Skin of body (tissue), 2 donors: ENCODE results near the gene BICD2. TPM values are rescaled to one million over a fixed set of nuclear protein-coding genes. Genes with fewer than 3 reads are reported as not detected.
"Not testable (repeated sequence)": the region's sequence is repeated elsewhere in the genome, so short reads cannot be mapped to it uniquely, and the experiment has no call there.

Experiments used
- DNase-seq: peaks from one replicate; lab custom pipeline; 2025; lab: John Stamatoyannopoulos, UW
- total RNA-seq: library from RNA; depleted of rRNA; stranded (reverse); fragments of >200 nt; gene quantifications from one replicate; pipeline ENCODE4 v1.2.3, GENCODE V29; 2014

The BICD2 gene
- 55.6 TPM for total RNA-seq

DNA sequence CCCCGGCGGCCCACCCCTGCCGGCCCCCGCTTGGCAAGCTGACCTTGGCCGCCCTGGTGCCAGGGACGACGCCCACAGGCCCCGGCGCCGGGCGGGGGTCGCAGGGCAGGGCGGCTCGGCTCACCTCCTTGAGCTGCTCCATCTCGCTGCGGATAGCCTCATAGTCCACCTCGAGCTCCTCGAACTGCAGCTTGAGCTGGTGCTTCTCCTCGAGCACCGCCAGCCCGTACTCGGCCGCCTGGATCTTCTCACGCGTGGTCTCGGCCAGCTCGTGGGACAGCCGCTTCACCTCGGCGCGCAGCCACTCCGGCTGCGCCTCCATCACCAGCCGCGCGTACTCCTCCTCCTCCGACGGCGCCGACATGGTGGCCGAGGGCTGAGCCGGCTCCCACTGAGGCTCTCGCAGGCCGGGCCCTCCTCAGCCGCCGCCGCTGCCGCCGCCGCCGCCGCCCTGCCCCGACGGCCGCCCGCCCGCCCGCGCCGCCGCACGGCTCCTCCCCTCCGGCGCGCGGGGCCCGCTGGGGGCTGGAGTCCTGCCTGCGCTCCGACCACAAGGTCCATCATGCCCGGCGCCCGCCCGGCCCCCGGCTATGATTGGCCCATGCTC is at the start of gene BICD2:
TSS of gene BICD2 (minus strand) at position 453 of the 607 bp plus-strand sequence. CDS start at position 364, 89 bp downstream.
- DNase-seq = no peak

DNA sequence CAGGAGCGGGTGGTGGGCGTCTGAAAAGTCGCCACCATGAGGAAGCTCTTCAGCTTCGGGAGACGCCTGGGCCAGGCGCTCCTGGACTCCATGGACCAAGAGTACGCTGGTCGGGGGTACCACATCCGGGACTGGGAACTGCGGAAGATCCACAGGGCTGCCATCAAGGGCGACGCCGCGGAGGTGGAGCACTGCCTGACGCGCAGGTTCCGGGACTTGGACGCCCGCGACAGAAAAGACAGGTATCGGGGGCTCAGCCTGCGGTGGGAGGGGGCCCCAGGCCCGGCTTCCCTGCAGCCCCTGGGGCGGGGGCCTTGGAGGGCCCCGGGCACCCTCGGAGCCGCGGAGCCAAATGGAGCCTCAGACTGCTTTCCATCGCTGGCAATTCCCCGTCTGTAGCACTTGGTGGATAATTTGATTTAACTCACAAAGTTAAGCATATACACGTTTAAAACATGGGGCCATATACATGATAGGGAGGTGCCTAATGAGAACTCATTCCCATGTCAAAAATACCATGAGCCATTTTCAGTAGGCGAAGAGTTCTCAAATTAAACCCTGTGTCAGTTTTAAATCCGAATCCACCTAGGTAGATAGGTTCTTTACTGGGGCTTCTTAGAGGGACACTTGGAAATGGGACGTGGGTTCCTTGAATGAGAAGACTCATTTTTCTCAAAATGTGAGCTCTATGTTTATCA is 45.1 kb upstream of the BICD2 start:
- DNase-seq = not testable (repeated sequence)

DNA sequence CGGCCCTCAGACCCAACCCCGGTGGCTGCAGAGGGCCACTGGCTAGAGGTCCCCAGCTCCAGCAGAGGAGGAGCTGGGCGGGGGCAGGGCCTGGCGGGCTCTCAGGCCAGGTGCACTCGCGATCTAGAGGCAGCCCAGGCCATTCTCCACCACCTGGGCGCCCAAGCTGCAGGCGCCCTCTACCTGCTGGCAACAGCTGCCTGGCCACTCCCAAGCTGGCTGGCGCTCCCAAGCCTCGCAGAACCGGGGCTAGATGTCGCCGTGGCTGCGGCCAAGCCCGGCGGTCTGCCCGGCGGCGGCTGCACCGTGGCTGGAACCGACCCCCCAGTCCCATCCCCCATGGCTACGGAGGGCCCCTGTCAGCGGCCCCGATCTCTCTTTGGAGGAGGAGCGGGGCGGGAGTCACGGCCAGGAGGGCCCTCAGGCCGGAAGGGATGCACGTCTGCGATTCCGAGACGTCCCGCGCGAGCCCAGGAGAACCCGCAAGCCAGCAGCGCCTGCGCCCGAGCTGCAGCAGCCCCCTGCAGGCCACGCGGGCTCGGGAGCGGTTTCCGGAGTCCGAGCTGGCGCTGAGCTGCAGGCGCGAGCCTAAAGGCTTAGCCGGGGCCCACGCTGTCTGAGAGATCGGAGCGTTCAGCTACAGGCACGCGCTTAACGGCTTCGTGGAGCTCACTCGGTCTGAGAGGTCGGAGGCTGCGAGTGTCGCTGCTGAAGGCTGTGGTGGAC is 44.3 kb upstream of the BICD2 start:
- peak; percentile 56 for DNase-seq

- no peak for DNase-seq
These were observed 43.4 kb upstream of the BICD2 start for GRCh38 chr9:92807757-92808725.

DNA sequence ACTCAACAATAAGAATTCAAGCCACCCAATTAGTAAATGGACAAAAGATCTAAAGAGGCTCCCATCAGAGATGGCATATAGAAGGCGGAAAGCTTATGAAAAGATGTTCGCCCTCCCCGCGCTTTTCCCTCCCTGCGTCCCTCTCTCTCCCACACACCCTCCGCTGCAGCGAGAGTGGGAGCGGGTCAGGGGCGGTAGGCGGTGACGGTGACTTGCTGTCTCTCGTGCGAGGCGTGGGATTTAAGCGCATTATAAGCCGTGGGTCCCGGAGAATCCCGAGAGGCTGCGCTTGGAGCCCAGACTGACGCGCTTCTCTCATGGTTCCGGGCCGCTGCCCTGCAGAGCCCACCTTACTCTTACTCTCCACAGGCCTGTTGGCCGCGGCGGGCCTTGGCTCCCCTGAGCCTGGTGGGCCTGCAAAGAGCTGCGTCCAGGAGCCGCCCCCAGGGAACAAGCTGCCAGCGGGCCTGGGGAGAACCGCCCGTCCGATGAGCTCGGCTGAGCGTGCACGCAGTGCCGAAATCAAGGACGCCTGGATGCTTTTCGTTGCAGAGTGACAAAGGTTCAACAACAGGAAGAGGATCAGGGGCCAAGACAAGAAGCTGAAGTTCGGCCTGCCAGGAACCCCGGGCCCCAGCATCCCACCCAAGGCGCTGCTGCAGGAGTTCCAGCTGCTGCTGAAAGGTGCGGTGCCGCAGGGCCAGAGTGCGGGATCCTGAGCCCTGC is 42.6 kb upstream of the BICD2 start:
- DNase-seq = no peak

DNA sequence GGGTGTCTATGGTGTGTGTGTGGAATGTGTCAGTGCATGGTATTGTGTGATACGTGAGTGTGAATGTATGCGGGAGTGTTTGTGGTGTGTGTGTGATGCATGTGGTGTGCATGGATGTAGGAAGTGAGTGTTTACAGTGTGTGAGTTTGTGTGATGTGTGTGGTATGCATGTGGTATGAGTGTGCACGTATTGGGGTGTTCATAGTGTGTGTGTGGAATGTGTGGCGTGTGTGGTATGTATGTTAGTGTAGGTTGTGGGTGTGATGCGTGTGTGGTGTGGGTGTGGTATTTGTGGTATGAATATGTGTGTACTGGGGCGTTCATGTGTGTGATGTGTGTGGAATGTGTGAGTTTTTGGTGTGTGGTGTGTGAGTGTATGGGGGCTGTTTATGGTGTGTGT is 40.1 kb upstream of the BICD2 start:
- DNase-seq = no peak

DNA sequence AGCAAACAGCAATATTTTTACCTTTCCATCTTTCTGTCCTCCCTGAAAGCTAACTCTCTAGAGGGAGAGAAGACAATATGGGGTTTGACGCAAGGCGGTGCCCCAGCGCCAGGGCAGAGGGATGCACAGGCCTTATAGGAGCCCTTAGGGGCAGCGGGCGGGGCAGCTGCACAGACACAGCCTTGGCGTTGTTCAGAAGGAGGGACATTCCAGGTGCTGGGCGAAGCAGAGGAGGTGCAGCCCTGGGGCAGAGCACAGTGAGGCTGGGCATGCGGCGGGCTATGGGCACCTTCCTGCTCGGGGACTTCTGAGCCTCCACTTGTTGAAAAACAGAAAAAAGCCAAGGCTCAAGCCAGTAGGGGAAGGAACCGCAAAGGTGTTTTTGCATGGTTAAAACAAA is 33.7 kb upstream of the BICD2 start:
- no peak for DNase-seq

- DNase-seq = not testable (repeated sequence)
These were observed 31.7 kb upstream of the BICD2 start for GRCh38 chr9:92796337-92796804.

- no peak for DNase-seq
These were observed 31.1 kb upstream of the BICD2 start for GRCh38 chr9:92795598-92796336.

DNA sequence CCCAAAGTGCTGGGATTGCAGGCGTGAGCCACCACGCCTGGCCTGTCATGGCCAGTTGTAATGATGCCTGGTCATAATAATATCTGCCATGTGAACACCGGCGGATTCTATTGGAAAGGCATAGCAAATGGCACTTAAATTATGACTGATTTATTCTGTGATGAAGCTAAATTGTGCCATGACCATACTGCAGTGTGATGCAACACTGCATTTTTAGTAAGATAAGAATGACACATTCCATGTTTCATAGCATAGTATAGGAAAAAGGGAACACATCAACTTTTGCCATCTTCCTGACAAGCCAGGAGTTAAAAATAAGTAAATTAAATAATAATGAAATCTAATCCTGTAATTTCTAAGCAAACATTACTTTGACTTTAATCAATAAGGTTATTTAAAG is 30.4 kb upstream of the BICD2 start:
- no peak for DNase-seq

DNA sequence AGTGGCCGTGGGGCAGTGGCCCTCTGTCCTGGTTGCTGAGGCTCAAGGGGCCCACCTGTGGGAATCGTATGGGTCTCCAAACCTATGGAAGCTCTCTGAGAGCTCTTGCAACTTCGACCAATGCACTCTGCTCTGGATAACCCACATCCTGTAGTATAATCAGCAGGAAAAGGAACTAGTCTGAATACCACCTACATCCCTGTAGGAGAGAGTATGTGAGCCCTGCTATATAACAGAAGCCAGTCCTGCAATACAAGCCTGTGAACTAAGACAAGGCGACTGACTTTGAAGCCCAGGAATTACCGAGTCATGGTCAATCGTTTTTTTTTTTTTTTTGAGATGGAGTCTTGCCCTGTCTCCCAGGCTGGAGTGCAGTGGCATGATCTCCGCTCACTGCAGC is 29.8 kb upstream of the BICD2 start:
- no peak for DNase-seq

DNA sequence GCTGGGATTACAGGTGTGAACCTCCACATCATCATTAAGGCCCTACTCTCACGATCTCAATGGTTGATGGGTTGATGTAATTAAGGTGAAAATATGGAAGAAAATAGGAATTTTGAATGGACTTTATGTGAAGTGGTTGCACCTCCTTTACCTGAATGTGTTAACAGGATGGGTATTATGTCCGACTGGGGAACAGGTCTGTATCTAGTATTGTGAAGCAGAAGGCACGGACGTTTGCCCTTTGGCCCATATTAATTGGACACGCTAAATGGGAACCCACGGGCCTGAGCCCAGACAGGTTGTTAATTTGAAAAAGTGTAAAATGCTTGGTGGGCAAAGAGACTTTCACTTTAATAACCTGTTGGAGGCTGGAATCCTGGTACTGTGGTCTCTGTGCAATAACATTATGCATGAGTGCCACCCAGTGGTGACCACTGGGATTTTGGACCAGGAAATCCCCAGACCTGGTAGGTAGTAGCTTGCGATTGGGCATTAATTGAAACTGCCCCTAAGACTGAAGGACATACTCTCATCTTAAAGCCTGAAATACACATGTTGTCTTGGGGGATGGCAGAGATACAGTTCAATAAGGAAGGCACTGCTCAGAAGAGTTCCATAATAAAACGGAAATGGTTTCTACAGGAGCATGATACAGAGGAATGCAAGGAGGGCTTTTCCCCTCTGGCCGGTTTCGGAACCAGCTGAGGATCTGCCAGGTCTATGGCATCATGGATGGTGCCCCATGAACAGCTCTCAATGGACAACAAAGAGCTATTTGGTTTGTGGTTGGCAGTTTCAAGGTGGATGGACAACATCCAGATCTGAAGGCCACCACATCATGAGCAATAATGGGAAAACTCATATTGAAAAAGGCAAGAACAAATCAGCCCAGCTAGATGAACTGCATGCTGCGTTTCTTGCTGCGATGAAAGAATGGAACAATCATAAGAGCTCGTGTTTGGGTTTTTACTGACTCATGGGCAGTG is 26.2 kb upstream of the BICD2 start:
- peak; percentile 58 for DNase-seq

DNA sequence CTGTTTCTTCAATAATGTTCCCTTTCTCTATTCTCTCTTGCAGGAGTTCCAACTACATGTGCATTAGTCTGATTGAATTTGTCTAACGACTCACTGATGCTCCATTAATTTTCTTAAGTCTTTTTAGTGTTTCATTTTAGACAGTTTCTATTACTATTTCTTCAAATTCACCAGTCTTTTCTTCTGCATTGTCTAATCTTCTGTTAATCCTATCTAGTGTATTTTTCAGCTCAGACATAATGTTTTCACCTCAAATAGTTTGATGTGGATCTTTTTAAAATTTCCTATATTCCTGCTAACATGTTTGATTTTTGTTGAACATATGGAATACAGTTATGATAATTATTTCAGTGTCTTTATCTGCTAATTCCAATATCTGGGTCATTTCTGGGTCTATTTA is 21.7 kb upstream of the BICD2 start:
- no peak for DNase-seq

- DNase-seq = no peak
These were observed 17.3 kb upstream of the BICD2 start for GRCh38 chr9:92781899-92782298.

DNA sequence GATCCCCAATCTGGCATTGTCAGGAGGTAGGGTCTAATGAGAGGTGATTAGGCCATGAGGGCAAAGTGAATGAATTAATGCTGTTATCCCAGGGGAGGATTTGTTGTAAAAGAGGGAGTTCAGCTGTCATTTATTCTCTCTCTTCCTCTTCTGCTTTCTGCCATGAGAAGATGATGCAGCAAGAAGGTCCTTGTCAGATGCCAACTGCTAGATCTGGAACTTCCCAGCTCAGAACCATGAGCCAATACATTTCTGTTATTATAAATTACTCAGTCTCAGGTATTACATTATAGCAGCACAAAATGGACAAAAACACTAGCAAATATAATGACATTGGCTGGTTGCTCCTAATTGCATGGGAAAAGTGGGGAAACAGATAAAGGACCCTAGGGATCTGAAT is 15.6 kb upstream of the BICD2 start:
- no peak for DNase-seq

GRCh38 chr9:92775466-92775865 is 10.8 kb upstream of the BICD2 start:
- DNase-seq = no peak

GRCh38 chr9:92774274-92774673 is 9.6 kb upstream of the BICD2 start:
- DNase-seq = no peak

GRCh38 chr9:92773810-92774209 is 9.2 kb upstream of the BICD2 start:
- DNase-seq = no peak

- no peak for DNase-seq
These were observed 6.7 kb upstream of the BICD2 start for GRCh38 chr9:92771309-92771708.
